Endothelial cell of umbilical vein (primary cell): ENCODE measurements around the gene HP1BP3. TPM values are rescaled to one million over a fixed set of nuclear protein-coding genes. Genes with fewer than 3 reads are reported as not detected.

Experiments
- BruUV-seq: library from RNA; stranded (reverse); fragments of 400-500 nt; replicated peaks from 2 replicates; lab custom pipeline; 2021; lab: Mats Ljungman, UMichigan
- CTCF ChIA-PET: fragments of 300-600, 350-600 bp; sonication (Branson Sonifier 250); formaldehyde crosslinking; loops from one replicate; lab custom pipeline; 2021; ENCODE audit warnings: antibody characterized with exemption, inconsistent platforms; lab: Charles Lee
- POLR2A ChIA-PET: fragments of 300-600, 350-600 bp; sonication (Branson Sonifier 250); formaldehyde crosslinking; loops from one replicate; lab custom pipeline; 2021; ENCODE audit warnings: antibody characterized with exemption, inconsistent platforms; lab: Charles Lee
- DNase-seq: peaks from one replicate; pipeline ENCODE4 v3.0.0-alpha.2; 2011; ENCODE audit warnings: low read depth, low spot score
- FAIRE-seq: peaks from 2 replicates; lab custom pipeline; 2011; peaks lifted over from hg19 to GRCh38; lab: Jason Lieb, UNC
- H2AFZ ChIP-seq: 2 replicates; pipeline ENCODE4 v1.6.0; 2012; ENCODE audit warnings: low read depth, low read length, control low read depth, inconsistent platforms
- H3K27ac ChIP-seq: 2 replicates; pipeline ENCODE4 v1.5.1; 2011; ENCODE audit warnings: low read depth, mild to moderate bottlenecking, control low read depth, low read length, moderate library complexity; ENCODE audit not compliant: insufficient read depth
- H3K27me3 ChIP-seq, 2 experiments: 2 replicates each; pipeline versions ENCODE4 v1.6.0 to v1.6.1; 2011; ENCODE audit warnings: low read length in 2 of 2, mixed read lengths in 1 of 2; ENCODE audit not compliant: control insufficient read depth in 2 of 2, insufficient read depth in 2 of 2
- H3K36me3 ChIP-seq, 2 experiments: 2 replicates in 1 of 2; 3 replicates in 1 of 2; pipeline ENCODE4 v1.5.1; 2011; ENCODE audit warnings: low read length in 2 of 2, mild to moderate bottlenecking in 1 of 2, moderate library complexity in 1 of 2; ENCODE audit not compliant: control insufficient read depth in 2 of 2, insufficient read depth in 2 of 2; ENCODE audit errors: extremely low read depth in 1 of 2
- H3K4me1 ChIP-seq: 3 replicates; pipeline ENCODE4 v1.5.1; 2011; ENCODE audit warnings: mild to moderate bottlenecking, low read length; ENCODE audit not compliant: control insufficient read depth, insufficient read depth; ENCODE audit errors: extremely low read depth
- H3K4me2 ChIP-seq: 2 replicates; pipeline ENCODE4 v1.6.1; 2011; ENCODE audit warnings: low read length, control low read depth, mixed read lengths; ENCODE audit not compliant: insufficient read depth
- H3K4me3 ChIP-seq, 3 experiments: fragments of 200-600 bp in 1 of 3; sonication (generic), shearing (Covaris generic) in 1 of 3; replicated peaks in 1 of 3; 2 replicates each; pipeline ENCODE4 v1.5.1; 2011 to 2016; ENCODE audit warnings: control low read depth in 3 of 3, low read length in 3 of 3, mild to moderate bottlenecking in 2 of 3, inconsistent platforms in 1 of 3, low read depth in 1 of 3, moderate library complexity in 1 of 3; ENCODE audit not compliant: insufficient read depth in 1 of 3
- H3K79me2 ChIP-seq: 2 replicates; pipeline ENCODE4 v1.6.0; 2012; ENCODE audit warnings: low read length, inconsistent platforms; ENCODE audit not compliant: control insufficient read depth, insufficient read depth
- H3K9ac ChIP-seq: replicated peaks from 2 replicates; pipeline ENCODE3; 2011; ENCODE audit warnings: low read length, control low read depth; ENCODE audit not compliant: insufficient read depth; ENCODE audit errors: extremely low read depth
- H3K9me1 ChIP-seq: replicated peaks from 3 replicates; pipeline ENCODE4 v1.6.0; 2011; ENCODE audit warnings: mild to moderate bottlenecking, low read length; ENCODE audit not compliant: control insufficient read depth, insufficient read depth; ENCODE audit errors: extremely low read depth
- H3K9me3 ChIP-seq: replicated peaks from 2 replicates; pipeline ENCODE4 v1.5.1; 2012; ENCODE audit warnings: low read length, inconsistent platforms; ENCODE audit not compliant: control insufficient read depth, insufficient read depth
- H4K20me1 ChIP-seq: replicated peaks from 2 replicates; pipeline ENCODE3; 2011; ENCODE audit warnings: mild to moderate bottlenecking, low read length; ENCODE audit not compliant: control insufficient read depth, insufficient read depth; ENCODE audit errors: extremely low read depth
- EZH2 ChIP-seq: IDR thresholded peaks from 2 replicates; pipeline ENCODE4 v1.6.1; 2012; ENCODE audit warnings: borderline replicate concordance, low read depth, mild to moderate bottlenecking, moderate library complexity, low read length, inconsistent platforms; ENCODE audit not compliant: severe bottlenecking
- FOS ChIP-seq: IDR thresholded peaks from 2 replicates; pipeline ENCODE4 v1.6.1; 2011; ENCODE audit warnings: mild to moderate bottlenecking, low read length, moderate library complexity, borderline replicate concordance; ENCODE audit not compliant: insufficient read depth
- GATA2 ChIP-seq: IDR thresholded peaks from 2 replicates; pipeline ENCODE4 v1.7.0; 2011; ENCODE audit warnings: low read depth, mild to moderate bottlenecking, moderate library complexity, mixed read lengths, low read length; ENCODE audit not compliant: insufficient read length, insufficient read depth
- JUN ChIP-seq: IDR thresholded peaks from 2 replicates; pipeline ENCODE4 v1.6.1; 2011; ENCODE audit warnings: borderline replicate concordance, low read depth; ENCODE audit not compliant: insufficient read length, insufficient read depth
- POLR2AphosphoS5 ChIP-seq: IDR thresholded peaks from 2 replicates; pipeline ENCODE4 v1.6.1; 2012; ENCODE audit warnings: low read depth, mild to moderate bottlenecking, control low read depth, low read length, moderate library complexity; ENCODE audit not compliant: insufficient read depth
- dilution Hi-C: fragments of 300-500 bp; cut with MboI; formaldehyde crosslinking; loops from one replicate; pipeline ENCODE4 v1.15.0; 2019; ENCODE audit warnings: low sequenced_read_pairs; ENCODE audit not compliant: extremely low pct_ligation_motif_present
- intact Hi-C: fragments of 100-400 bp; cut with micrococcal nuclease; formaldehyde crosslinking; loops from one replicate; pipeline ENCODE4 v1.10.0; 2022
- polyA plus RNA-seq, 4 experiments: library from polyadenylated mRNA; depleted of rRNA in 3 of 4; stranded (reverse) in 3 of 4; unstranded in 1 of 4; fragments of >200 nt; gene quantifications; 2 replicates each; pipeline versions ENCODE4 v1.2.1 to v1.2.3, GENCODE V29; 2011 to 2012; ENCODE audit warnings: missing spikeins in 1 of 4
- total RNA-seq: library from RNA; stranded (reverse); gene quantifications from 2 replicates; pipeline ENCODE4 v1.2.3, GENCODE V29; 2021
- TF ChIP-seq, protein P1 (sequence below): IDR thresholded peaks from 2 replicates; pipeline ENCODE4 v1.6.1; 2011; ENCODE audit not compliant: insufficient read depth, insufficient read length

Gene HP1BP3
- total and polyA plus RNA-seq, 2 donors (not counting 3 experiments of a cell fraction or from before 2014, with no cell fraction given) = 87.2 to 231 TPM

DNA sequence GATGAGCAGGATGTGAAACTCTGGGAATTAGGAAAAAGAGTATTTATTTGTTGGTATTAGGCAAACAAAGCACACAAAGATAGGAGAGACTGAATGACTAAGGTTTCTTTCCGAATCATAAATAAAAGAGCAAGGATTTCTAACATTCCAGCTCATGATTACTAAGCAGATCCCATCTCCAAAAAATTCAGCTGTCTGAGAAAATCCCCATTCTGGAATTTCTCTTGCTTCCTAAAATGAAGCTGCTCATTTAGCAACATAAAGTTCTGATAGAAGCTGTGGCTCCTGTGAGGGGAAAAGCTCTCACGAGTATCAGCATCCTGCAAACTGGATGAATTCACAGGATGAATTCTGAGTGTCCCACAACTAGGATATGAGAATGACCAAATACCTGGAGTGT, 47.9 kb downstream of the HP1BP3 start:
- no peak overlapping the region for H2AFZ ChIP-seq
- H3K9ac ChIP-seq = no peak overlapping the region
- H3K79me2 ChIP-seq = peaks cover 4% of the 10 kb centered on the region
- TF ChIP-seq POLR2AphosphoS5 (no peak), GATA2 (no peak), JUN (no peak), FOS (no peak)
- TF ChIP-seq, protein P1, sequence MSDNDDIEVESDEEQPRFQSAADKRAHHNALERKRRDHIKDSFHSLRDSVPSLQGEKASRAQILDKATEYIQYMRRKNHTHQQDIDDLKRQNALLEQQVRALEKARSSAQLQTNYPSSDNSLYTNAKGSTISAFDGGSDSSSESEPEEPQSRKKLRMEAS = no peak
- intact Hi-C loops (no loop called here), dilution Hi-C loops (no loop called here)
- H3K9me1 ChIP-seq = no peaks in the 10 kb centered on the region
- no peak overlapping the region for H3K4me3 ChIP-seq
- H4K20me1 ChIP-seq = no peaks in the 10 kb centered on the region
- BruUV-seq = no TSS peak
- no peaks in the 10 kb centered on the region for H3K9me3 ChIP-seq
- H3K4me2 ChIP-seq = no peak overlapping the region
- H3K27ac ChIP-seq = no peak overlapping the region
- FAIRE-seq (peak; percentile 62), DNase-seq (no peak)
- ChIA-PET CTCF (interaction anchor here (1.2 to 2.4 kb wide), 3 partner anchors 42 to 456 kb away, joined by 3 to 12 read pairs (median 4); no protein-coding TSS in a partner anchor), POLR2A (interaction anchor here (0.6 kb wide), 1 partner anchor 26 kb away, joined by 6 read pairs; no protein-coding TSS in a partner anchor)
- peaks cover 7 to 19% of the 10 kb centered on the region in 2 experiments for H3K36me3 ChIP-seq
- peaks cover 3% of the 10 kb centered on the region for H3K4me1 ChIP-seq
- H3K27me3 ChIP-seq = no peaks in the 10 kb centered on the region

- H3K4me1 ChIP-seq = peaks cover 17% of the 10 kb centered on the region
- H4K20me1 ChIP-seq = no peaks in the 10 kb centered on the region
- no peaks in the 10 kb centered on the region for H3K9me1 ChIP-seq
- no peak overlapping the region for H3K4me2 ChIP-seq
- FAIRE-seq = no peak
- H3K36me3 ChIP-seq = peaks cover 2 to 5% of the 10 kb centered on the region in 2 experiments
- CTCF ChIA-PET = no interaction called here
- no peaks in the 10 kb centered on the region for H3K9me3 ChIP-seq
- BruUV-seq = no TSS peak
- no peak overlapping the region for H3K4me3 ChIP-seq
- TF ChIP-seq POLR2AphosphoS5 (no peak), FOS (no peak), JUN (no peak), EZH2 (no peak), GATA2 (no peak)
- TF ChIP-seq, protein P1 = no peak
- H2AFZ ChIP-seq = no peak overlapping the region
- intact Hi-C loops (no loop called here), dilution Hi-C loops (no loop called here)
- no peak overlapping the region for H3K27ac ChIP-seq
- H3K79me2 ChIP-seq = no peaks in the 10 kb centered on the region
- POLR2A ChIA-PET = no interaction called here
- no peak for DNase-seq
- H3K9ac ChIP-seq = no peak overlapping the region
- H3K27me3 ChIP-seq = peaks cover 5 to 6% of the 10 kb centered on the region in 2 experiments
Measured at GRCh38 chr1:20735581-20736111, 51.5 kb downstream of the HP1BP3 start.
